Stimulated activated naive CD4-positive, alpha-beta T cell treated with Interleukin-2 at 50 U/mL for 16 hours (primary cell): ENCODE measurements around the gene SEMA6D.

Source experiments
- DNase-seq: peaks from one replicate; lab custom pipeline; 2025; lab: John Stamatoyannopoulos, UW

SEMA6D gene

DNA sequence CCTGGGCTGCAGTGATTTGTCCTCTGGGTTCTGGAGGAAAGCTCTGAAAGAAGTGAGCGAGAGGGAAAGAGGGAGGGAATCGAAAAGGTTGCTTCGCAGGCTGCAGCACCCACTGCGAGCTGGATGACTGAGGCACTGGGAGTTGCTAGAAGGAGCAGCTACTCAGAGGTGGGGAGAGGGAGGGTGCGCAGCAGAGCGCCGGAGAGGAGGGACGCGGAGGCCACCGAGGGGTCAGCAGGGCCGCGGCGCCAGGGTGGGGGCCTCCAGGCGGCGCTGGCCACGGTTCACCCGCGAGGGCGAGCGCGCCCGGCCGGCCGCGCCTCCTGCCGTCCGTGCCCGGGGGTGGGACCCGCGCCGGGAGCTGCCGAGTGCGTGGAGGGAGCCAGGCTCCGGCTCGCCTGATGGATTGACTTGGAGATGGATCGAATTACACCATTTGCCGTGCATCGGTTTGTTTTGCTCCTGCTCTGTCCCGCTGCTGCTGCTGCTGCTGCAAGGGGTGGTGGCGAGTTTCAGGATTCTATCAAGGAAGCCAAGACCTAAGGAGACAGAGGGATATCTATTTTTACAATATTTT, at the start of gene SEMA6D:
TSS of gene SEMA6D (plus strand) at position 470 of the 577 bp plus-strand sequence. CDS start 42,294 bp downstream, outside the sequence.
- no peak for DNase-seq

DNA sequence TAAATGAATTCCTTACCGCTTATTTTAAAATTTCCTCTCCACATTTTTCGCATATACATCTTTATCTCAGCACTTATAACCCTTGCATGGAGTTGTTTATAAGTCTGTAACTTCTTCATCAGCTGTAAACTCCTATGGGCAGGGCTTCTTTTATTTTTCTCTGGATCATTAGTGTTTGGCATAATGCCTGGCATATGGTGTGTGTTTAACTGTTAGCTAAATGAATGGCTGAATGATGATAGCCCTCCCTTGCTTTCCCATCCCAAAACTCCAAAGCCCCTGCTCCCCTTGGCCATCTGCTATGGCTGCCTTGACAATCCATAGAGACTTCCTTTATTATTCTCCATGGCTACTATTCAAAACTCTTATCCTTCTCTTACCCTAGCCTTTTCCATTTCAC, 48.1 kb upstream of the SEMA6D start:
- no peak for DNase-seq

DNA sequence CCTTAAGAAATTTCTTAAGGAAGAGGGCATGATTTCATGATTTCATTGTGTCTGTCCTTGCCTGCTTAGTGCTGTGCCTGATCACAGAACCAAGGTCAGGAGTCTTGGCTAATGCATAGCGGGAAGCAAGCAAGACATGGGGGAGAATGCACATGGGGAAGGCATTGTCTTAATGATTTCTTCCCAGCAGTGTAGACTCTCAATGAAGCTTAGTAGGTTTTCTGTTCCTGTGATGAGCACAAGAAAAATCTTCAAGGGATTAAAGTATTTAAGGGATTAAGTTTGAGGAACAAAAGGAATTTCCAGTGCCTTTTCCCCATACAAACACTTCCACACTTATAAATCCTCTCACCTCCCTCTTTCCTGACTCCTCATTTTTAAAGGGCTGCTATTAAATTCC, 46.9 kb upstream of the SEMA6D start:
- no peak for DNase-seq

- no peak for DNase-seq
These were observed 44.0 kb upstream of the SEMA6D start for GRCh38 chr15:47673232-47673761.

- no peak for DNase-seq
These were observed 42.6 kb upstream of the SEMA6D start for GRCh38 chr15:47674586-47675232.

DNA sequence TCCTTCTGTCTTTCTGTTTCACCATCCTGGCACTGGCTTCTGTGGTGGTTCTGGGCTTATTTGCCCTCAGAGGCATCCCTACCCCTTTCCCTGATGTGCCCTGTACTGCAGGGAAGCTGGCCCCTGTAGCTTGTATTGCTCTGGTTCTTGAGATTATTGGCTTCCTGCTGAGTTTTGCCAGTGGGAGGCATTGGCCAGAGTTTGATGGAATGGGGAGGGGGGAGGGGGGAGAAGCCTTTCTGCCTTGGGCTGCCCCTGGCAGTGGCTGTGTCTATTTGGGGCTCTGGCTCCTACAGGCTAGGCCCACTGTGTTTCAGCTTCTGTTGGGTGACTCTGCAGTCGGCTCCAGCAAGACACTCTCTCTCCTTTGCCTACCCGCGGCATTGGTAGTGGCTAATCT, 41.6 kb upstream of the SEMA6D start:
- no peak for DNase-seq

DNA sequence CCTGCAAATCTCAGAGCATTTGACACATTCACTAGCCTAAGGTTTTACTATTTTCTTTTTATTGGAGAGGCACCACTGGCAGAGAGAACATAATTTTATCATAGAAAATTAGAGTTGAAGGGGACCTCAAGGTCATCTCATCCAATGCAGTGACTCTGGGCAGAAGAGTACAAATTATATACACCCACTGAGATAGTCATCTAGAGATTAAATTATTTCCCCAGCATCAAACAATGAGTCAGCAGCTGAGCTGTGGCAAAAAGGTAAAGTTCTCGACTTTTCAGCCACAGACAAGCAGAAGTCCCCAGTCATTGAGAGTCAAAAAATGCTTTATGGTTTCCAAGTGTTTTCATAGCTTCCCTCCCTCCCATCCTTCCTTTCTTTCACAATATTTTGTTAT, 39.3 kb upstream of the SEMA6D start:
- DNase-seq: no peak

GRCh38 chr15:47682661-47683060, 34.6 kb upstream of the SEMA6D start:
- no peak for DNase-seq

GRCh38 chr15:47685141-47685870, 32.0 kb upstream of the SEMA6D start:
- DNase-seq: no peak

GRCh38 chr15:47688573-47689086, 28.7 kb upstream of the SEMA6D start:
- DNase-seq: no peak

DNA sequence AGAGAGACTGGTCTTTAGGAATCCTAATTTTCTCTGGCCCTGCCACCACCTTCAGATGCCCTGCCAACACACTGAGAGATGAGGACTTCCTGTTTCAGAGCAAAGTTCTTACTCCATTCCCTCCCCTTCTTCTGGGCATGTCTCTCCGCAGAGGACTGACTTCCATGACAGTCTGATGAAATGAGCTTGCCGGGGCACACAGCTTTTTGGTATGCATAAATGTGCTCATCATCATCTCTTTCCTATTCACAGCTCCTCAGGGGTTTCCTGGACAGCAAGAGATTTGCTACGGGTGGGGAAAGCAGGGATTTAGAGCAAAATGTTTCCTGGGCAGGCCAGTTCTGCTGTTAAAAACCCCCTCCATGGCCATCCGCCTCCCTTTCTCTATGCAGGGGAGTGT, 27.6 kb upstream of the SEMA6D start:
- no peak for DNase-seq

DNA sequence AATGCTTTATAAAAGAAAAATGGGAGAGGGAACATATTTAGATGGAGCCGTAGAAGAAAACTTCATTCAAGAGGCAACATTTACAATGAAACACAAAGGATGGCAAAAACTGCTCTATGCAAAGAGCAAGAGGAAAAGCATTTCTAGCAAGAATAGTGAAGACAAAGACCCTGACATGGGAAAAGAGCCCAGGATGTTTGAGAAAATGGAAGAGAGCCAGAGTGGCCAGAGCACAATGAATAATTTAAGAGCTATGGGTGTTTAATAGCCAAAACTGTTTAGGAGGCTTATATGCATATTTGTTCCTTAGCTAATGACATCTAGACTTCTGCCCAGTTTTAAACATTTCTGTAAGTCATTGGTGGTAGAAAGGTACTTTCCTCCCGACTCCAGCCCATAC, 25.4 kb upstream of the SEMA6D start:
- no peak for DNase-seq

- no peak for DNase-seq
These were observed 21.0 kb upstream of the SEMA6D start for GRCh38 chr15:47696351-47696750.

DNA sequence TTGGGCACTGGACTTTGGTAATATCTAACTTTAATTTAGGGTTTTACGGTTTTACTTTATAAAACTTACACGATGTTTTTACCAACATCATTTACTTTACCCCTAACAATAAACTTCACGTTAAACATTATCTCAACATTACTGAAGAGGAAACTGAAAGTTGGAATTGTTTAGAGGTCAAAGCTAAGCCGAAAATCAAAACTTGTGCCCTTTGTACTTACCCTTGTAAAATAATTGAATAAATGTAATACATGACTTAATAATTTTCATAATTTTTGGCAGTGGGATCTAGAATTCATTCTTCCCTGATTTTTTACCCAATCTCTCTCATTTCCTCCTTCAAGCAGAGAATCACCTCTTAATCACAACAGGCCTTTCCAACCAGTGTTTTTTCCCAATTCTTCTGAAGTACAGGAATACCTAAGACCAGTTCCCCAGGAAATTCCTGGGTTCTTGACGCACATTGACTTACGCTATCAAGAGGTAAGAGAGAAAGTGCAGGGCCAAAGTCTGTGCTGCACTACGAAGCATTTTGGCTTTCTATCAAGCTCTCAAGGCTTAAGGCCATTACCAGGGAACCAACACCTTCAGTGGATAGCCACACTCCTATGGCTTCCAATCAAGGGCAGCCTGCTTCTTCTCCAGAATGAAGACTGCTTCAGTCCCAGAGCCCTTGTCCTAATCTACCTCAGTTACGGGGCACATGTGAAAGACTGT, 11.9 kb upstream of the SEMA6D start:
- DNase-seq: no peak

DNA sequence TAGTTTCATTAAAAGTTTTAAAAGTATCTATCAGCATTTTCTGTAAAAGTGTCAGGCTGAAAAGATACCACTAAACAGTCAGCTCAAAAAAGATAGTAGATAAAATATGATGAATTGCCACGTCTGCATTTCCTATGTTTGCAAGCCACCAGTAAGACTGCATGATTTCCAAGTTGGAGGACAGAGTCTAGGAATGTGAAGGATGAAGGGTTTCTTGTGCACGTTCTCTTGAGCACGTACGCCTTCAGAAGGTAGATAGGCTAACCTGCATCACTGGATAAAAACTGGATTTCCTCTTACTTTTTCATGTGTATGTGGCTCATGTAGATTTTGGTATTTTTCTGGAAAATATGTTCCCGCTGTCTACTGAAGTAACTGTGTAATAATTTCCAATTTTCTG, 9.9 kb upstream of the SEMA6D start:
- no peak for DNase-seq

DNA sequence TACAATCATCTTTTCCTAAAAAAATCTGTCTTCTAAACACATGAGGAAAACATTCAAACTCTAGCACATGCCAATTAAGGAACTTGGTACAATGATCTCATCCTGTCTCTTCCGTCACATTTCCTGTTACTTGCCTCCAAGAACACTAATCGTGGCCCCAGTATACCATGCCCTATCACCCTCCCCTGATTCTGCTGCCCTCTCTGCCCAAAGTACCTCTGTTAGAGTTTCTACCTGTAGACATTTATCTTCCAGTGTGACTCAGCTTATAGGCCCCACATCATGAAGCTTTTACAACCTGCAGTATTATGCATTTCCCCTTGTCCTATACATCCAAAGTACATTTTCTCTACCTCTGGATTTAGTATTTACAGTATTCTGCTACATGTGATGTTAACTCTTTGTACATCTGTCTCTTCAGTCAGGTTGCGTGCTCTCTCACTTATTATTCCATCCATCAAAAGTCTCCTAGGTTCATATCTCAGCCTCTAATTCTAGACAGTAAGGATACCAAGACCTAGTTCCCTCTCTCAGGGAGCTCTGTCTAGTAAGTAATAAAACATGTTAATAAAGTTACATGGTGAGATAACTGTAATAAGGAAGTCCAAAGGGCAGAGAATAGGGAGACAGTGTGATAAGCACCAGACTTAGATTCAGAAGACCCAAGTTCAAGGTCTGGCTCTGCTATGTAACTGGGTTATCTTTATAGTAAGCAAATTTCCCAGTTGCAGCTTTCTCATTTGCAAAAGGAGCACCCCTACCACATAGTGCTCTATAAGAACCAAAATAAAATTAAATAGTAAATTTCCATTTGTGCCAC, 8.9 kb upstream of the SEMA6D start:
- no peak for DNase-seq

DNA sequence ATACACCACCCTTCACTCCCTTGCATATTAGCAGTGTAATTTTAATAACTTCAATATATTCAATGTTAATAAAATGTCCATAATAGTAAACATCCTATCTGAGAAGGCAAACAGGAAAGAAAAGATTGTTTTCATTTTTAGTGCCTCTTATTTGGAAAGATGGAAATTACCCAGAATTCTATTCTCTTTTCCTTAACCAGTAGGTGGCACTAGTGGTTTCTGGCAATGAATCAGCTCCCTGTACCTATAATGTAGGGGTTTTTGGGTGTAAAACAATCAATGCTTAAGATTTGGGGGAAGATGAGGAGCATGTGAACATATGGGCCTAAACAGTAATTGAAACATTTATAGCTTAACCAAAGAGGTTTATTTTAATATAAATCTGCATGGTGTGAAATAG, 5.7 kb upstream of the SEMA6D start:
- DNase-seq: no peak

DNA sequence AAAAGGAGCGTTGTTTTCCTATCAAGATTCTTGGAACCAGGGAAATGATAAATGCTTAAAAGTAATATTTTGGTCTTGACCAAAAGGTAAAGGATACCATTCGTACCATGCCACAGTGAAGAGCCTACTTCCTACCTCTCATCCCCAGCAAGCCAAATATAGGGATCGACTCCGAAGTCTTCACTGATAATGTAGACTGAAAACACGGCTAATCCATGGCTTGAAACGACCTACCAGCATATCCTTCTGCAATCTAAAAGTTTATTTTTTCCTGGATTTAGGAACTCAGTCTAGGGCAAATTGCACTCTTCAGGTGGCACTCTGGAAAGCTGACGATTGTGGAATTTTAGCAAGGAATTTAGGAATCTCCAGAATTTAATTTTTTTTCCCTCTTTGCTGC, 1.9 kb upstream of the SEMA6D start:
- no peak for DNase-seq

DNA sequence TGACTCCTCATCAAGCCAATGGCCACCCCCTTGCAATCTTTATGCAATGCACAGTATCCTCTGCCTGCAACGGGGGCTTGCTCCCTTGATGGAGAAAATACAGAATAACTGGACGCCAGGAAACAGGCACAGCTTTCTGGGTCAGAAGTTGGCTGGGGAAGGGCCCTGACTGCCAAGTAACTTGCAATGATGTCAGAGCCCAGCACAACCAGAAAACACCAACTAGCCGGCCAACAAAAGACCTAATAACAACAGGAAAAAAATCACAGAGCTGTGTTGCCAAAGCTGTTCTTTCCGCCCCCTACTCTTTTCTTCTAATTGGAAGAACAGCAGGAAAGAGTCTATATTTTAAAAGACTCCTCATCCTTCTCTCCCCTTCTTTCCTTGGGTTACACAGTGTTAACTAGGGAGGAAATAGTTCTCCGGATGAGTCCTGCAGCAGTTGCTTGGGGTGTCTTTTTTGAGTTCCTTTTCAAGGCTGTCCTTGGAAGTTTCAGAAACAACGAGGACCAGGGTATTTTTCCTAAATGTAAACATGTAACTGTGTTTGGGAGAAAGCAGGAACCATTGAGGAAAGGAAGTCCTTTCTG, 1.4 kb upstream of the SEMA6D start:
- DNase-seq: no peak

DNA sequence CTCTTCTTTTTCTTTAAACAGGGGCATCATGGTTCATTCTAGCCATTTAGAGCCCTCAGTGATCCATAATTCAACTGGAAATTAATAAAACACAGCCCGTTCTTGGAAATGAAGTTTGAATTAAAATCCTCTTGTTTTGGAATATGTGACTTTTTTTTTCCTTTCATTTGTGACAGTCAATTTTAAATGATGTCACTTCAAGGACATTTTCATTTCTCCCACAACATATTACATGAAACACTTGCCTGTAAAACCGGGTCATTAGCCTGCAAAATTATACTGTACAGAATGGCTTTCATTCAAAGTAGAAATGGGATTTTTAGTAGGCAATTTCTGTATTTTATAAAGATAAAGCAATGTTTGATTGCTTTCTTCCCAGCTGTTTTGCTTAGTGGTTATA, 789 bp upstream of the SEMA6D start:
- DNase-seq: no peak
